Measurements from ENCODE around the gene OR7A5.
"Not testable (repeated sequence)": the region's sequence is repeated elsewhere in the genome, so short reads cannot be mapped to it uniquely, and the experiment has no call there.

Gene OR7A5

DNA sequence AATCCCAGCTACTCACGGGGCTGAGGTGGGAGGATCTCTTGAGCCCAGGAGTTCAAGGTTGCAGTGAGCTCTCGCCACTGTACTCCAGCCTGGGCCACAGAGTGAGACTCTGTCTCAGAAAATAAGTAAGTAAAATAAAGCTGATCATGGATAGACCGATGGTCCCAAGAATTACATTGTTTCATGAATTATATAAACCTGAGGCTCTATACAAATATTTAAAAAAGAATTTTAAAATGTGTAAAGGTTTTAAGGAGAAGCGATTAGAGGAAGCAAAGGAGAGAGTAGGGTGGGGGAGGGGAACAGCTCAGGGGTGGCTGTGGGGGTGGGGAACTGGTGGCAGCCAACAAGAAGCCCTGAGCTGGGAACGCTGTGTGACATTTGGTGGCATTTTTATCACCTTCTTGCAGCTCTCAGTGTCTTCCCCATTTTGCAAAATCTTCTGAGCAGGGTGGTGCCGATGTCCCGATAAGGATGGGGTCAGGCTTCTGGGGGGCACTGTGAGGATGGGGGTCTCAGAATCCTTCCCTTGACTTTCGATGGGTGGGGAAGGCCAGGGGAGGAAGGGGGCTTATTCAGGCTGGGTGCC is 51.5 kb downstream of the OR7A5 start:
- not testable (repeated sequence) for DNase-seq

- DNase-seq, result no peak
These were observed 52.2 kb downstream of the OR7A5 start for GRCh38 chr19:14782626-14783409.

DNA sequence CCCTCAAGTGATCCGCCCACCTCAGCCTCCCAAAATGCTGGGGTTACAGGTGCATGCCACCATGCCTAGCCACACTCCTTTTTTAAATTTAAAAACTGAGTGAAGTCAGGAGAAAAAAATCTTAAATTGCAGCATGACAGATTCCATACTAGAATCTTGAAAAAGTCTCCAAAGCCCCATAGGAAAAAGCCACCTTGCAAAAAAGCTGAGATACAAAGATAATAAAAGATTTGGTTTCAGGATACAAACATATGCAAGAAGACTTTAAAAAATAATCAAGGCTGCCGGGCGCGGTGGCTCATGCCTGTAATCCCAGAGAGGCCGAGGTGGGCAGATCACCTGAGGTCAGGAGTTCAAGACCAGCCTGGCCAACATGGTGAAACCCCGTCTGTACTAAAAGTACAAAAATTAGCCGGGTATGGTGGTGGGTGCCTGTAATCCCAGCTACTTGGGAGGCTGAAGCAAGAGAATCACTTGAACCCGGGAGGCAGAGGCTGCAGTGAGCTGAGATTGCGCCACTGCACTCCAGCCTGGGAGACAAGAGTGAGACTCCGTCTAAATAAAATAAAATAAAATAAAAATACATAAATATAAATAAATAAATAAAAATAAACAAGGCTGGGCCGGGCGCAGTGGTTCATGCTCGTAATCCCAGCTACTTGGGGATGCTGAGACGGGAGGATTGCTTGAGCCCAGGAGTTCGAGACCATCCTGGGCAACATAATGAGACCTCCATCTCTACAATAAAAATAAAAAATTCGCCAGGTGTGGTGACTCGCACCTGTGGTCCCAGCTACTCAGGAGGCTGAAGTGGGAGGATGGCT is 53.1 kb downstream of the OR7A5 start:
- not testable (repeated sequence) for DNase-seq

GRCh38 chr19:14780622-14781225 is 54.3 kb downstream of the OR7A5 start:
- not testable (repeated sequence) for DNase-seq

DNA sequence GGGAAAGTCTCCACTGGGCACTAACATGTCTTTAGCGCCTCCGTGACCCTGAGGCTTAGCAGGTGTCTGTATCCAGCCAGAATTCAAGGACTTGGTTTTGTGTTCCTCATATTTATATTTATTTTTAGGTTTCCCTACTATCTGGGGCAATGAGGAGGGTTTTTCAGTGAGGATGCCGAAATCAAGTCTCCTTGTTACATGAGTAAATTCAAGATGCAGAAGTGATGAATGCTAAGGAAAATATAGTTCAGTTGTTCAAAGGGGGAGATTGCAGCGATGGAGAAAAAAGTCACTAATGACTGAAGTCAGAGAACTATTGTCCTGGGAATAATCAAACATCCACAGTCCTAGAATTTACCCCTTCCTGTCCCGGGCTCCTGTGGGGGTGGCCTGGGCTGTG is 55.8 kb downstream of the OR7A5 start:
- no peak for DNase-seq

- not testable (repeated sequence) for DNase-seq
These were observed 56.7 kb downstream of the OR7A5 start, which contains the start of gene ADGRE2 for GRCh38 chr19:14778110-14778845. Gene ADGRE2, minus strand, starts transcription at chr19:14778560. Its CDS starts 1,804 bp downstream, at chr19:14776756.

- DNase-seq, result not testable (repeated sequence)
These were observed 57.3 kb downstream of the OR7A5 start for GRCh38 chr19:14777645-14778044.
